Pancreas (tissue), 10 donors: Measurements from ENCODE around the gene USP6. TPM values are rescaled to one million over a fixed set of nuclear protein-coding genes. Genes with fewer than 3 reads are reported as not detected.
A peak's percentile ranks its signal among the peaks of the same experiment; 100 is the strongest.
"Not testable (repeated sequence)": the region's sequence is repeated elsewhere in the genome, so short reads cannot be mapped to it uniquely, and the experiment has no call there.

Experiments
- ATAC-seq, 4 donors: fragments of 200-7000 bp; cut with Tn5 transposase; one replicate each; pipeline versions ENCODE4 v1.8.0 to v1.9.1; 2020; ENCODE audit warnings: mild to moderate bottlenecking in 4 of 4, moderate library complexity in 4 of 4
- DNase-seq, 6 donors: peaks; one replicate each; pipeline ENCODE4 v3.0.0-alpha.2; 2020
- FAIRE-seq: peaks from 2 replicates; lab custom pipeline; 2012; peaks lifted over from hg19 to GRCh38; lab: Jason Lieb, UNC
- H3K27ac ChIP-seq, 4 donors: fragments of 200-600 bp; sonication (generic); 1 replicate in 3 of 4; 2 replicates in 1 of 4; pipeline versions ENCODE4 v1.5.0 to v1.8.0; 2020
- H3K27me3 ChIP-seq, 4 donors: fragments of 200-600 bp; one replicate each; pipeline ENCODE4 v1.8.0; 2021
- H3K36me3 ChIP-seq, 3 donors: fragments of 200-600 bp; sonication (generic) in 1 of 3; one replicate each; pipeline versions ENCODE4 v1.5.0 to v1.8.0; 2020 to 2021
- H3K4me1 ChIP-seq, 3 donors: fragments of 200-600 bp; one replicate each; pipeline ENCODE4 v1.8.0; 2021
- H3K4me3 ChIP-seq, 4 donors: fragments of 200-600 bp; sonication (generic) in 2 of 4; one replicate each; pipeline versions ENCODE4 v1.5.0 to v1.8.0; 2020 to 2021
- H3K9me3 ChIP-seq, 4 donors: fragments of 200-600 bp; one replicate each; pipeline ENCODE4 v1.8.0; 2021
- CTCF ChIP-seq, 4 donors: fragments of 200-600 bp; sonication (generic) in 3 of 4; IDR thresholded peaks; one replicate each; pipeline versions ENCODE4 v1.5.0 to v1.8.0; 2021; ENCODE audit warnings: antibody characterized with exemption in 4 of 4
- WGBS, 2 donors: extraction: QIAGEN DNeasy Blood & Tissue Kit; methylation state at CpG; one replicate each; pipeline ENCODE4 v1.1.7; 2013; 5-methylcytosine and 5-hydroxymethylcytosine counted together
- intact Hi-C, 3 donors: fragments of 100-400 bp; cut with DNase I; formaldehyde crosslinking; loops; one replicate each; pipeline versions ENCODE4 v1.11.1 to v1.14.2; 2022
- polyA plus RNA-seq, 2 donors: library from polyadenylated mRNA; stranded (reverse); fragments of 200-250 nt; gene quantifications; one replicate each; pipeline ENCODE4 v1.2.3, GENCODE V29; 2013
- total RNA-seq, 6 donors: library from RNA; stranded (reverse); fragmentation: NEBNext Ultra II Directional in 4 of 6; extraction: Animal tissue kit (Norgen Biotek cat#: 25700) in 4 of 6; gene quantifications; one replicate each; pipeline versions ENCODE4 v1.2.1 to v1.2.4, GENCODE V29; 2021 to 2023
- donor health status: healthy with polysubstance abuse.
- donor health status: DM: no; HTN: no; CAD: no; lungs with moderate emphysema.
- donor health status: DM: no; HTN: no; CAD: no.
- donor health status: control.
- donor health status: control.
- donor health status: Bipolar disorder and iron deficiency.
- donor health status: DM: yes; HTN: yes; CAD: no.
- donor health status: DM: no; HTN: no; CAD: no.
- donor health status: DM: no; HTN: no; CAD: no.
- donor health status: DM: yes; HTN: yes; CAD: no.

The USP6 gene
- total and polyA plus RNA-seq, 8 donors, result 0.03 to 0.09 (median 0.05) TPM

GRCh38 chr17:5122586-5123342 lies 6.9 kb downstream of the USP6 start:
- FAIRE-seq, result no peak
- WGBS, 2 donors, result 3 to 5% methylated on average over 61 to 75 of the region's 75 CpGs
- H3K27ac ChIP-seq, result no peak overlapping the region
- intact Hi-C loops, result no loop called here
- peak; percentile 12 to 77 (median 36) for DNase-seq
- peak overlapping the region; percentile 18 to 47 (median 34) for H3K4me3 ChIP-seq
- TF ChIP-seq CTCF (IDR thresholded peaks at IDR 0.05), result no peak
- ATAC-seq, result peak; percentile 67 to 88 (median 74)
- H3K4me1 ChIP-seq, result no peaks in the 10 kb centered on the region
- H3K9me3 ChIP-seq, result no peaks in the 10 kb centered on the region
- no peaks in the 10 kb centered on the region for H3K27me3 ChIP-seq
- H3K36me3 ChIP-seq, result no peaks in the 10 kb centered on the region

- Histone ChIP-seq H3K9me3 (no peaks in the 10 kb centered on the region), H3K4me3 (peak overlapping the region; percentile 18 to 47 (median 34)), H3K36me3 (no peaks in the 10 kb centered on the region), H3K27me3 (no peaks in the 10 kb centered on the region), H3K4me1 (no peaks in the 10 kb centered on the region), H3K27ac (no peak overlapping the region)
- TF ChIP-seq CTCF (IDR thresholded peaks at IDR 0.05), result no peak
- WGBS, 2 donors, result 53 to 56% methylated on average over 52 to 53 of the region's 53 CpGs
- FAIRE-seq (no peak), DNase-seq (peak in 5 of 6 donors; percentile 3 to 57 (median 10)), ATAC-seq (peak in 2 of 4 donors; percentile 29 to 57)
- intact Hi-C loops, result no loop called here
Observed at GRCh38 chr17:5123343-5124124, 7.7 kb downstream of the USP6 start.

- DNase-seq, result peak in 2 of 6 donors; percentile 4 to 17
- H3K4me1 ChIP-seq, FAIRE-seq, H3K27me3 ChIP-seq, H3K27ac ChIP-seq, intact Hi-C loops, H3K9me3 ChIP-seq, ATAC-seq, H3K36me3 ChIP-seq, H3K4me3 ChIP-seq: not testable (repeated sequence)
- 73 to 86% methylated on average over 5 of the region's 5 CpGs for whole genome bisulfite sequencing, 2 donors
Observed at GRCh38 chr17:5124125-5124760, 8.4 kb downstream of the USP6 start.

GRCh38 chr17:5124896-5125295 lies 9.1 kb downstream of the USP6 start:
- ATAC-seq, H3K4me3 ChIP-seq, intact Hi-C loops, H3K36me3 ChIP-seq, H3K27ac ChIP-seq, H3K27me3 ChIP-seq, H3K4me1 ChIP-seq, FAIRE-seq, H3K9me3 ChIP-seq: not testable (repeated sequence)
- WGBS, 2 donors, result 84 to 88% methylated on average over 7 of the region's 7 CpGs
- DNase-seq, result peak in 1 of 6 donors; percentile 8

- Histone ChIP-seq H3K9me3 (no peaks in the 10 kb centered on the region), H3K27me3 (no peaks in the 10 kb centered on the region), H3K36me3 (no peaks in the 10 kb centered on the region), H3K4me1 (no peaks in the 10 kb centered on the region), H3K27ac (no peak overlapping the region), H3K4me3 (no peak overlapping the region)
- no peak for FAIRE-seq
- no peak for TF ChIP-seq CTCF (IDR thresholded peaks at IDR 0.05)
- DNase-seq, result peak in 2 of 6 donors; percentile 1 to 42
- 71 to 78% methylated on average over 14 to 17 of the region's 17 CpGs for WGBS, 2 donors
- no peak for ATAC-seq
- intact Hi-C loops, result no loop called here
Observed at GRCh38 chr17:5126719-5127488, 11.1 kb downstream of the USP6 start.
